CD14-positive monocyte (primary cell): Measurements from ENCODE around the gene CCDC3. TPM values are rescaled to one million over a fixed set of nuclear protein-coding genes. Genes with fewer than 3 reads are reported as not detected.

Source experiments
- DNase-seq, 3 donors: peaks; one replicate each; pipeline ENCODE4 v3.0.0-alpha.2; 2011 to 2022
- H2AFZ ChIP-seq: 2 replicates; pipeline ENCODE4 v1.6.0; 2012; ENCODE audit warnings: mild to moderate bottlenecking, low read depth, low read length, inconsistent platforms; ENCODE audit not compliant: insufficient read depth, poor library complexity, severe bottlenecking
- H3K27ac ChIP-seq, 2 donors: 1 replicate in 1 of 2; 2 replicates in 1 of 2; pipeline ENCODE4 v1.5.1; 2012 to 2013; ENCODE audit warnings: low read length in 2 of 2, control low read depth in 1 of 2, inconsistent platforms in 1 of 2, low read depth in 1 of 2, mild to moderate bottlenecking in 1 of 2
- H3K27me3 ChIP-seq, 2 donors: one replicate each; pipeline versions ENCODE4 v1.6.0 to v1.6.1; 2011 to 2013; ENCODE audit warnings: low read length in 2 of 2; ENCODE audit not compliant: control insufficient read depth in 2 of 2, insufficient read depth in 2 of 2
- H3K36me3 ChIP-seq, 2 donors: replicated peaks in 1 of 2; 1 replicate in 1 of 2; 2 replicates in 1 of 2; pipeline versions ENCODE4 v1.5.1 to v1.6.1; 2012 to 2013; ENCODE audit warnings: low read length in 2 of 2, control low read depth in 1 of 2, inconsistent platforms in 1 of 2, mild to moderate bottlenecking in 1 of 2; ENCODE audit not compliant: insufficient read depth in 2 of 2, control insufficient read depth in 1 of 2
- H3K4me1 ChIP-seq, 2 donors: 1 replicate in 1 of 2; 2 replicates in 1 of 2; pipeline versions ENCODE4 v1.5.1 to v1.6.1; 2012 to 2013; ENCODE audit warnings: low read length in 2 of 2, control low read depth in 1 of 2, inconsistent platforms in 1 of 2, mild to moderate bottlenecking in 1 of 2, moderate library complexity in 1 of 2; ENCODE audit not compliant: insufficient read depth in 2 of 2, control insufficient read depth in 1 of 2
- H3K4me2 ChIP-seq: replicated peaks from 2 replicates; pipeline ENCODE3; 2012; ENCODE audit warnings: low read length, moderate library complexity, mild to moderate bottlenecking; ENCODE audit not compliant: poor library complexity, severe bottlenecking; ENCODE audit errors: extremely low read depth
- H3K4me3 ChIP-seq, 3 experiments: fragments of 200-600 bp in 1 of 3; sonication (generic) in 1 of 3; replicated peaks in 1 of 3; 1 replicate in 2 of 3; 2 replicates in 1 of 3; pipeline ENCODE4 v1.5.1; 2011 to 2013; ENCODE audit warnings: low read length in 3 of 3, mild to moderate bottlenecking in 3 of 3, control low read depth in 2 of 3, low read depth in 2 of 3, inconsistent platforms in 1 of 3, moderate library complexity in 1 of 3
- H3K79me2 ChIP-seq: 2 replicates; pipeline ENCODE4 v1.6.0; 2012; ENCODE audit warnings: mild to moderate bottlenecking, control low read depth, inconsistent platforms, low read length, moderate library complexity; ENCODE audit not compliant: insufficient read depth
- H3K9ac ChIP-seq: 2 replicates; pipeline ENCODE4 v1.6.0; 2017; ENCODE audit warnings: low read length, mild to moderate bottlenecking; ENCODE audit not compliant: insufficient read depth, poor library complexity, severe bottlenecking
- H3K9me3 ChIP-seq, 2 donors: replicated peaks in 1 of 2; 1 replicate in 1 of 2; 2 replicates in 1 of 2; pipeline versions ENCODE4 v1.5.1 to v1.6.1; 2012 to 2013; ENCODE audit warnings: low read length in 2 of 2, control low read depth in 1 of 2; ENCODE audit not compliant: control insufficient read depth in 1 of 2, insufficient read depth in 1 of 2
- H4K20me1 ChIP-seq: 2 replicates; pipeline ENCODE4 v1.6.0; 2012; ENCODE audit warnings: mild to moderate bottlenecking, low read length, control low read depth, moderate library complexity; ENCODE audit not compliant: insufficient read depth
- H3K27ac Mint-ChIP-seq, 7 donors: one replicate each; pipeline ENCODE4 v1.8.0; 2020; ENCODE audit warnings: mild to moderate bottlenecking in 7 of 7, mixed read lengths in 7 of 7, moderate library complexity in 6 of 7, inconsistent platforms in 2 of 7
- H3K27me3 Mint-ChIP-seq, 3 donors: one replicate each; pipeline ENCODE4 v1.8.0; 2021 to 2022; ENCODE audit warnings: low read depth in 3 of 3, mild to moderate bottlenecking in 3 of 3, mixed read lengths in 3 of 3, moderate library complexity in 3 of 3, inconsistent platforms in 1 of 3
- H3K36me3 Mint-ChIP-seq, 2 donors: one replicate each; pipeline ENCODE4 v1.8.0; 2020; ENCODE audit warnings: mixed read lengths in 2 of 2, inconsistent platforms in 1 of 2, mild to moderate bottlenecking in 1 of 2
- H3K4me1 Mint-ChIP-seq: one replicate; pipeline ENCODE4 v1.8.0; 2020; ENCODE audit warnings: mild to moderate bottlenecking, mixed read lengths
- H3K4me3 Mint-ChIP-seq, 2 donors: one replicate each; pipeline ENCODE4 v1.8.0; 2020; ENCODE audit warnings: mild to moderate bottlenecking in 2 of 2, mixed read lengths in 2 of 2, moderate library complexity in 1 of 2
- H3K9me3 Mint-ChIP-seq, 7 donors: one replicate each; pipeline ENCODE4 v1.8.0; 2020 to 2022; ENCODE audit warnings: mixed read lengths in 7 of 7, mild to moderate bottlenecking in 6 of 7, moderate library complexity in 6 of 7, inconsistent platforms in 2 of 7
- WGBS: methylation state at CpG from one replicate; pipeline ENCODE4 v1.1.5; 2013; ENCODE audit warnings: missing lambda C conversion rate; ENCODE audit not compliant: insufficient coverage; 5-methylcytosine and 5-hydroxymethylcytosine counted together
- intact Hi-C, 2 donors: fragments of 100-400 bp; cut with micrococcal nuclease; formaldehyde crosslinking; loops; one replicate each; pipeline versions ENCODE4 v1.15.0 to v1.15.1; 2023
- polyA plus RNA-seq, 3 donors: library from polyadenylated mRNA; depleted of rRNA in 1 of 3; unstranded in 2 of 3; stranded (reverse) in 1 of 3; fragments of 300-500 nt in 2 of 3; fragments of >200 nt in 1 of 3; fragmentation: Illumina TruSeq in 2 of 3; gene quantifications; 1 replicate in 2 of 3; 2 replicates in 1 of 3; pipeline ENCODE4 v1.2.3, GENCODE V29; 2012 to 2021
- small RNA-seq: library from RNA; depleted of rRNA; stranded (forward); fragments of <200 nt; gene quantifications from one replicate; pipeline ENCODE3, GENCODE V24; 2012; ENCODE audit warnings: low read depth; ENCODE audit not compliant: insufficient read length
- TF ChIP-seq, protein P1 (sequence below): fragments of 200-600 bp; IDR thresholded peaks from one replicate; pipeline ENCODE4 v1.8.0; 2022; ENCODE audit warnings: antibody characterized with exemption, mild to moderate bottlenecking

Gene CCDC3
- polyA plus RNA-seq, 3 donors, result not detected

DNA sequence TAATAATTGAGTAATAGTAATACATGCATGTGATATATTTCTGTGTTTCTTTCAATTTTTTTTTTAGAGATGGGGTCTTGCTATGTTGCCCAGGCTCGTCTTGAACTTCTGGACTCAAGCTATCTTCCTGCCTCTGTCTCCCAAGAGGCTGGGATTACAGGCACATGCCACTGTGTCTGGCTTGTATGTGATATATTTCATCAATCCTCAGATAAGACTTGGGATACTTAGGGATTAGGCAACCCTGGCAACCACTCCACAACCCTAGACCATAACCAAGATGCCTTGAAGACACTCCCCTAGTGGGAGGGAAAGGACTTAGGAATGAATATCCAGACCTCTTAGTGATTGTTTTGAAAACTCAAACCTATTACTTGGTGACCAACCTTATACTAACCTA, 154.8 kb downstream of the CCDC3 start:
- Mint-ChIP-seq H3K4me3 (no peak overlapping the region), H3K27me3 (peaks cover 12 to 19% (median 17%) of the 10 kb centered on the region in 3 donors), H3K9me3 (peaks cover 0 to 6% (median 0%) of the 10 kb centered on the region in 7 donors), H3K27ac (no peak overlapping the region), H3K4me1 (peaks cover 5% of the 10 kb centered on the region), H3K36me3 (no peaks in the 10 kb centered on the region)
- DNase-seq, result no peak
- Histone ChIP-seq H4K20me1 (no peaks in the 10 kb centered on the region), H3K4me1 (no peaks in the 10 kb centered on the region), H3K9me3 (no peaks in the 10 kb centered on the region), H3K4me2 (no peak overlapping the region), H3K27ac (no peak overlapping the region), H3K79me2 (no peaks in the 10 kb centered on the region), H3K36me3 (no peaks in the 10 kb centered on the region), H2AFZ (no peak overlapping the region), H3K27me3 (peaks cover 0 to 13% of the 10 kb centered on the region in 2 donors), H3K9ac (no peak overlapping the region), H3K4me3 (no peak overlapping the region)
- TF ChIP-seq, protein P1, sequence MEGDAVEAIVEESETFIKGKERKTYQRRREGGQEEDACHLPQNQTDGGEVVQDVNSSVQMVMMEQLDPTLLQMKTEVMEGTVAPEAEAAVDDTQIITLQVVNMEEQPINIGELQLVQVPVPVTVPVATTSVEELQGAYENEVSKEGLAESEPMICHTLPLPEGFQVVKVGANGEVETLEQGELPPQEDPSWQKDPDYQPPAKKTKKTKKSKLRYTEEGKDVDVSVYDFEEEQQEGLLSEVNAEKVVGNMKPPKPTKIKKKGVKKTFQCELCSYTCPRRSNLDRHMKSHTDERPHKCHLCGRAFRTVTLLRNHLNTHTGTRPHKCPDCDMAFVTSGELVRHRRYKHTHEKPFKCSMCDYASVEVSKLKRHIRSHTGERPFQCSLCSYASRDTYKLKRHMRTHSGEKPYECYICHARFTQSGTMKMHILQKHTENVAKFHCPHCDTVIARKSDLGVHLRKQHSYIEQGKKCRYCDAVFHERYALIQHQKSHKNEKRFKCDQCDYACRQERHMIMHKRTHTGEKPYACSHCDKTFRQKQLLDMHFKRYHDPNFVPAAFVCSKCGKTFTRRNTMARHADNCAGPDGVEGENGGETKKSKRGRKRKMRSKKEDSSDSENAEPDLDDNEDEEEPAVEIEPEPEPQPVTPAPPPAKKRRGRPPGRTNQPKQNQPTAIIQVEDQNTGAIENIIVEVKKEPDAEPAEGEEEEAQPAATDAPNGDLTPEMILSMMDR, result no peak
- intact Hi-C loops, result no loop called here
- no CpG with 5 or more reads among the region's 1 CpG for WGBS

Small RNA genes within 50 kb of the gene (small RNA-seq; reads per million reads assigned to genes)
- gene RNA5SP300, result not detected

Other genes starting within 250 kb of the CCDC3 start
- gene OPTN, start 98.5 kb upstream of the CCDC3 start, polyA plus RNA-seq, result 1 to 10 TPM; 1.4 to 3.7 (median 2.6) TPM
- gene MCM10, start 159.8 kb upstream of the CCDC3 start, polyA plus RNA-seq, result not detected
- not detected for gene UCMA, start 232.7 kb upstream of the CCDC3 start, polyA plus RNA-seq